SKM-1 (cell line): ENCODE results near the gene DNAJA1.
"Not testable (repeated sequence)": the region's sequence is repeated elsewhere in the genome, so short reads cannot be mapped to it uniquely, and the experiment has no call there.

ENCODE experiments used
- DNase-seq: peaks from one replicate; lab custom pipeline; 2025; ENCODE audit not compliant: unreplicated experiment; lab: John Stamatoyannopoulos, UW

The DNAJA1 gene

DNA sequence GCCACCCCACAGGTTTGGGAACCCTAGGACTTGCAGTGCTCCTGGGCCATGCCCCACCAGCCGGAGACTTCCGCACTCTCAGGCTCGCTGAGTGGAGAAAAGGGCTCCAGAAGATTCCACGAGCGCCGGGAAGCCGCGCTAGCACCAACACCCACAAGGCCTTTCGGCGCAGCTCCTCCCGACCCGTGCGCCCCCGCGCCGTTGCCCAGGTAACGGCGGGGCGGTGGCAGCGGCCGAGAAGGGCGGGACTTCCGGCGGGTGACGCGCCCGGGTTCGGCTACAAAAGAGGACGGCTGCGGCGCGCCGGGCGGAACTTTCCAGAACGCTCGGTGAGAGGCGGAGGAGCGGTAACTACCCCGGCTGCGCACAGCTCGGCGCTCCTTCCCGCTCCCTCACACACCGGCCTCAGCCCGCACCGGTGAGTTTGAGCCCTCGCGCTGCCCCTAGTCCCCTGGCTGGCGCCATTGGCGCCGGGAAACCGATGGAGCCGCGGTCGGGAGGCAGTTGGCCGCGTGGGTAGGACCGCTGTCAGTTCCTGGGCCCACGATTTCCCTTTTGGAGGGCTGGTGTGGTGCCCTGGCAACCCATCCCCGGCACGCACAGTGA lies at the start of gene DNAJA1:
Gene DNAJA1 (plus strand): TSS at position 308 of the 606 bp plus-strand sequence. CDS start 1,212 bp downstream, outside the sequence.
- DNase-seq, result peak; percentile 61

DNA sequence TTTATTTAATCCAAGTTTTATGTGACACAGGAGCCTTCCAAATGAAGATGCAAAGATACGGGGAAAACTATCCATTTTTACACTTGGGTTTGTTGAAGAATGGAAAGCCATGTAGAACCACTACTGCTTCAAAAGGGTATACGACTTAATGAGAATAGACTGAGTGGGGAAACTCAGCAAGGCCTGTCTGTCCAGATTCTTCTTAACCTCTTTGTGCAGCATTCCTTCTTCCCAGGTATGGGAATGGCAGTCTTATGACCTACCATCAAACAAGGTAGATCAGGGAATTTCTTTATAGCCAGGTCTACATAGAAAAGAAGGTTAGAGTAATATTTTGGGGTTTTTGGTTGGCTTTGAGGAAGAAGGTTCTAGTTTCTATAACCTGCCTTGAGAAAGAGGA lies 47.0 kb upstream of the DNAJA1 start:
- no peak for DNase-seq

DNA sequence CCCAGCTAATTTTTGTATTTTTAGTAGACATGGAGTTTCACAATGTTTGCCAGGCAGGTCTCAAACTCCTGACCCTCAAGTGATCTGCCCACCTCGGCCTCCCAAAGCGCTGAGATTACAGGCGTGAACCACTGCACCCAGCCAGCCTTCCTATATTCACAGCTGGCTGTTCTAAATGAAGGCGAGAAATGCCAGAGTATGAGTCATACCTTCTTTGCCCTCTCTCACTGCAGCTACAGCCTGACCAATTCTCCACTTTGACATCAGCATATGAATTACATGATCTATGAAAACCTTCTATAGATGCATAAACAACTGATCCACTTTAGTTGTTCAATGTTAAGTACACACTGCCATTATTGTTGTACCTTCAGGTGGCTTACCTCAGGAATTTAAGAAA lies 38.1 kb upstream of the DNAJA1 start:
- DNase-seq, result no peak

DNA sequence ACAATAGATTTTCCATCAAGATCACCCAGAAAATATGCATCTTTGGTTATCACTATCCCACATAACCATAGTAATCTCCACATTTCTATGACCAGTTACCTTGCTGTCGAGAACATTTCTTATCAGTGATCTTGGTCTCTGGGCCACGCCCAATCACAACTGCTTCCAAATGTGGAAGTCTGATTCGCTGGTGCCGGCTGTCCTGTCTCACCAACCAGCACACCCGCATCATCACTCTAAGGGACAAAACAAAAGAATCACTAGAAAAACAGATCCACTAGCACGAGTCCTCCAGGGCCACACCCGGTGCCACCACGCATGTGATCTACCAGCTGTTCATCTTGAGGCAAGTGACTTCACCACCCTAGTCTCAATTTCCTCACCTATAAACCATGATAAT lies 35.4 kb upstream of the DNAJA1 start:
- DNase-seq, result no peak

DNA sequence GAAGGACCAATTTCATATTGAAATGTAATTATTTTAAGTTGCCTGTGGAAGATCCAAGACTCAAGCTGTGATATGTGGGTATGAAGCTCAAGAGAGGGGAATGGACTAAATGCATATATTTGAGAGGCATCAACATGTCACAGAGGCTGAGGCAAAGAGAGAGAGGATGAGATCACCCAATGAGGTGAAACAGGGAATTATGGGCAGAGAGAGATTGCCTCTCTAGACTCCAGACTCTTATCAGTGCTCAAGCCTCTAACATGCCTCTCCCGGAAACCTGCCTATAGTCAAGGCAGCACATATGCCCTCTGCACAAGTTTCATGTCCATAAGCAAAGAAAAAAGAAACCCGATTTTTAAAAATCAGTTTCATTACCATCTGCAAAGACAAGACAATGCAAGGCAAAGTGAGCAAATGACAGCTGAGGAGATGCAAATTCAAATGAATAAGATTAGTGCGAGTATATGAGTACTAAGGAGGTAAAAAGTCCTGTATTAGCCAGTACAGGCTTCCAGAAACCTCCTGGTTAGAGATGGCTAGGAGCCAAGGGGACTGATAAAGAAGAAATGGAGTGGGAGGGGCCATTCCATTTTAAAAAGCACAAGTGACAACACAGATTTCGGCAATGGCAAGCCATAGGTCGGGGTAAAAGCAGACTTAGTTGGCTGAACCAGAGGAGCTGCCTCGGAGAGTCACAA lies 33.0 kb upstream of the DNAJA1 start:
- no peak for DNase-seq

DNA sequence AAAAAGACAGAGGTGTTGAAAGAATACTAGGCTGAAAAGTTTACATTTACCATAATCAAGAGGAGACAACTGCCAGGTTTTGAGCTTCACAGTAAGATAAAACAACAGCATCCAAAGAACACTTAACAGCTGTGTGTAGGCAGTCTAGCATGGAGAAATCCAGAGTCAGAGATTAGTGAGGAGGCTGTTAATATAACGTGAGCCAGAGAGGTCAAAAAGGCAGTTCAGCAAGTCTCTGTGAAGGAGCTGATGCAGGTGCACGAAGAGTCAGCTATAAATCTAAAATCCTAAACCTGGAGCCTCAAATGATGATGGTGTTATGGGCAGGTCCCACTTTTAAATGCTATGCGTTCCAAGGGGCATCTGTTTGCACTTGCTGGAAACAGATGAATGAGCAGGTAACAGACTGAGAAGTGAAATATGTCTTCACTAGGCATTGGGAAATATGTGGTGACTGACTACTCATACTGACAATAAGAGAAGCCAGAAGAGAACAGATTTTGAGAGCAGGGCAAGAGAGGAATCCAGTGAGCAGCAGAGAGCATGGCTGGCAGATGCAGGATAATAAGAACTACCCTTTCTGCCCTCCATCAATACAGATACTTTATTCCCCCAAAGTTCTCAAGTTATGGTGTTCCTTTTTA lies 32.4 kb upstream of the DNAJA1 start:
- DNase-seq, result no peak

DNA sequence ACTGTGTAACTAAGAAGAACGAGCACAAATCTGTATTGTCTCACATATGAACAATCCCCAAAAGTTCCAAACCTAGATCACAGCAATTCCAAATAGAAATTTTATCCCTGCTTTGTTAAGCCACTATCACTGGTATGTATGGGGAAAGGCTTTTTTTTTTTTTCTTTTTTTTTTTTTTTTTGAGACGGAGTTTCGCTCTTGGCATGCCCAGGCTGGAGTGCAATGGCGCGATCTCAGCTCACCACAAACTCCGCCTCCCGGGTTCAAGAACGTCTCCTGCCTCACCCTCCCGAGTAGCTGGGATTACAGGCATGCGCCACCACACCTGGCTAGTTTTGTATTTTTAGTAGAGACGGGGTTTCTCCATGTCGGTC lies 24.4 kb upstream of the DNAJA1 start:
- DNase-seq, result not testable (repeated sequence)

DNA sequence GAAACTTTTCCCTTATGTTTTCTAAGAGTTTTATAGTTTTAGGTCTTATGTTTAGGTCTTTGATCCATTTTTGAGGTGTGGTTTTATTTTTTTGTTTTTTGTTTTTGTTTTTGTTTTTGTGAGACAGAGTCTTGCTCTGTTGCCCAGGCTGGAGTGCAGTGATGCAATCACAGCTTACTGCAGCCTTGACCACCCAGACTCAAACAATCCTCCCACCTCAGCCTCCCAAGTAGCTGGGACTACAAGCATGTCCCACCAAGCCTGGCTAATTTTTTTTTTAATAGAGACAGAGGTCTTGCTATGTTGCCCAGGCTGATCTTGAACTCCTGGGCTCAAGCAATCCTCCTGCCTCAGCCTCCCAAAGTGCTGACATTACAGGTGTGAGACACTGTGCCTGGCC lies 19.7 kb upstream of the DNAJA1 start:
- not testable (repeated sequence) for DNase-seq

DNA sequence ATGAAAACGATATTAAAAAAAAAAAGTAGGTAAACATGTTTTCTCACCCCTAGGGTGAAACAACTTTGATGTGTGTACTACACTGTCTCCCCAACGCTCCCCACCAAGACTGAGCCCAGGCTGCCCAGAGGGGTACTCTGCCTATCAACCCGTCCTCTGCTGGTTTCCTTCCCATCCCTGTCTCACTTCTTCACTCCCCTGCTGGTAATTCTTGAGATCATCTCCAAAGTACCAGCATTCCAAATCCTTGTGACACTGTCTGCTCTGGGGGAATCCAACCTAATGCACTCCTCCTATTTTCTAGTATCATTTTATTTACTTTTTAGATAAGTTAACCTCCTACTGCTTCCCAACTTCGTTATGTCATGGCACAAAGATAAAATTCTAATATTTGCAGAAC lies 17.3 kb upstream of the DNAJA1 start:
- DNase-seq, result no peak

DNA sequence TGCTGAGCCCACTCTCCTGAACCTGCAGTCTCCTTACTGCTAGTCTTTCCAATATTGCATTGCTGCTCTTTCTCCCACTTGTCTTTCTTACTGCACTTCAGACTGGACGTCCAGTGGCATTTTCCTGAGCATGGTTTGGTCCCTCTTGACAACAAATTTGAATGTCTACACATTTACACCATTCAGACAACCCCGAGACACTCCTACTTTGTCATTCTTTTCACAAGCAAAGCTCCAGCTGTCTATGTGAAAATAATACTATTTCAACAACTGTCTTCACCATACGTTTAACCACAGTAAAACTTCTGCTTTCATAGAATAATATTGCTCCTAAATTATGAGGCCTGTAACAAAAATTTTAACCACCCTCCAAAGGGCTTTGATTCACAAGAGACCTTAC lies 13.2 kb upstream of the DNAJA1 start:
- DNase-seq, result no peak

DNA sequence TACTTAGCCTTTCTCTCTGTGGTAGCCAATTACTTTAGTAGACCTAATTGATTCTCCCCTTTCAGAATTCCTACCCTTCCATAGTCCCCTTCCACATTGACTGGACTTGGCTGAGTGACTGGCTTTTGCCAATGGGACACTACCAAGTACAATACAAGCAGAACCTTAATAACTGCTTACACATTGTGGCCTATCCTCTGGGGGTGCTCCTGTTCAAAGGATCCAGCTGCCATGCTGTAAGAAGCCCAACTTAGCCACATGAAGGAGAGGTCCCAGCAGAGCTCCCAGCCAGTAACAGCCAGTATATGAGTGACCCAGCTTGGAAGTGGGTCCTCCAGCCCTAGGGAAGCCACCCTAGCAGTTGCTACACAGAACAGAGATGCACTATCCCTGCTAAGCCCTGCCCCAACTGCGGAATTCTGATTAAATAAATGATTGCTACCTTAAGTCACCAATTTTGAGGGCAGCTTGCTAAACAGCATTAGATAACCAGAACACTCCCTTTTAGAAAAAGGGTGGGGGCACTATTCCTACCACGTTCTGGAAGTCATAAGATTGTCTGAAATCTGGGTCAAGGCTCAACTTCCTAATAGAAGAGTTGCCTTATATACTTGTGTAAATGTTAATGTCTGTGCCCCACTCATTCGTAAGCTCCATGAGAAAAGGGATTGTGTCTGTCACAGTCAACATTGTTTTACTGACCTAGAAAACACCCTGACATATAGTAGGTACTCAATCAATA lies 12.6 kb upstream of the DNAJA1 start:
- no peak for DNase-seq

DNA sequence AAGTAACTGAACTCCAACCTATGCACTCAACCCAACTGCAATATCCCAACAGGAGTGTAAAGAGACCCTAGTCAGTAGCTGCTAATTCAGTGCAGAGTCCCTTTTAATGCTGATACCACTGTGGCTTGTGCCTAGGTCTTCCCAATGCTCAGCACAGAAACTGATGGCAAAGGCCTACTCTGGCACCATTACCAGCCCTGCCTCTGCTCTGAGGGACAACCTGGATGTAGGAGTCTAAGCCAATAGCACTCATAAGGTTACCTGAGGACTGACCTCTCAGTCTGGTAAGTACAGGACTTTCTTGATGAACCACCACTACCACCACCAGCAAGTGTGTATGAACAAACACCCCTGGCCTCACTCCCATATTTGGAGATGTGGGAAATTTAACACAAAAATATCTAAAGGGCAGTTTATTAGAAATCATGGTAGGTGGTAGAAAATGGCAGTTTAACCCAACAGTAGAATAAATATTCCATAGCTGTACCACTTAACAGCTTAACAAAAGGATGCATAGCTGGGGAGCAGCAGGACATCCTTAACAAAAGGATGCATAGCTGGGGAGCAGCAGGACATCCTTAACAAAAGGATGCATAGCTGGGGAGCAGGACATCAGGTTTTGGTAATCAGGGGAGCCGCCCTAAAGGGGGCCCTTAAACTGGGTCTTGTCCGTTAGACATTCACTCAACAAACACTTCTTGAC lies 11.0 kb upstream of the DNAJA1 start:
- DNase-seq, result no peak

DNA sequence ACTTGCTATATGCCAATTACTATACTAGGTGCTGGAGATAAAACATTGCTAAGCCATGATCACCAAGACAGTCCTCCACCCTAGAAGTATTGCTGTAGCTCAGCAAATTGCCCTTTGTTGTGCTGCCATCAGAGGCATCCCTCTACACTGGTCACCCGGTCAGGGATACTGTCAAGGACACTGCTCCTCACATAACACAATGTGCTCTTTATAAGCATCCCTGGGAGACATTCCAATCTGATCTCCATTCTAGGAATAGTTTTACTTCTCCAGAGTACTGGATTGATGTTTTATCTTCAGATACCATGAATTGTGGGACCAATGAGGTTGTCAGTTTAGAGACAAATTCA lies 10.4 kb upstream of the DNAJA1 start:
- no peak for DNase-seq

DNA sequence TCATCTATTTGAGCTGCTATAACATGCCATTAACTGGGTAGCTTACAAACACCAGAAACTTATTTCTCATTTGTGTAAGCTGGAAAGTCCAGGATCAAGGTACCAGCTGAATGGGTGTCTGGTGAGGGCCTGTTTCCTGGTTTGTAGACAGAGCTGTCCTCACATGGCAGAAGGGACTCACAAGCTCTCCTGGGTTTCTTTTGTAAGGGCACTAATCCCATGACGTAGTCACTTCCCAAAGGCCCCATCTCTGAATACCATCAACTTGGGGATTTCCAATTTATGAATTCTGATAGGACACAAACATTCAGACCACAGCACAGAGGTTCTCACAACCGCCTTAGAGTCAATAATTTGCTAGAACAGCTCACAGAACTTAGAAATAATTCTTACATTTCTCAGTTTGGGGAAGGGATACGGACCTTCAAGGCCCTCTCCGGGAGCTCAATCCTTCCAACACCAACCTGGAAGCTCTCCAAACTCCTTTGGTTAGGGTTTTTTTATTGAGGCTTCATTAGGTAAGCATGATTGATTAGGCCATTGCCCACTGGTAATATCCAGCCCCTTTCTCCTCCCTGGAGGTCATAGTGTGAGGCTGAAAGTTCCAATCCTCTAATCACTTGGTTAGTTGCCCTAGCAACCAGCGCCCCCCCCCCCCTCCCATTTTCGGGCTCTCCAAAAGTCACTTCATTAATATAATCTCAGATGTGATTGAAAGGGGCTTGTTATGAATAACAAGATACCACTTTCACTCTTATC lies 7.6 kb upstream of the DNAJA1 start:
- no peak for DNase-seq

DNA sequence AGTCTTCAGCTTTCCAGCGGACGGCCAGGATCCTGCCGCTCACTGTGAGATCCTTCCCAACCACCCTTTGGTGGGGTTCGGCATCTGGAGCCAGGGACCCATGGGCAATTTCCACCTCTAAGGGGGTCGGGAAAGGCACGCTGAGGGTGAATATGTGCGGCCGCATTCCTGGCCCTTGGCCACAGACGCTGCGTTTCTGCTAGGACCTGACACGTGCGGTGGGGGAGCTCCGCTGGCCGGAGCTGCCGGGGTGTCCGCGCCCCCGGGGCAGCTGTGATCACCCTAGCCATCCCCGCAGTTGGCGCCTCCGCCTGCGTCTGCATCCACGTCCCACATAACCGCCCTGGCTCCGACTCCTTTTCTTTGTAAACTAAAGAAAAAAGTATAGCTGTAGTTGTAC lies 5.3 kb upstream of the DNAJA1 start:
- DNase-seq, result no peak

DNA sequence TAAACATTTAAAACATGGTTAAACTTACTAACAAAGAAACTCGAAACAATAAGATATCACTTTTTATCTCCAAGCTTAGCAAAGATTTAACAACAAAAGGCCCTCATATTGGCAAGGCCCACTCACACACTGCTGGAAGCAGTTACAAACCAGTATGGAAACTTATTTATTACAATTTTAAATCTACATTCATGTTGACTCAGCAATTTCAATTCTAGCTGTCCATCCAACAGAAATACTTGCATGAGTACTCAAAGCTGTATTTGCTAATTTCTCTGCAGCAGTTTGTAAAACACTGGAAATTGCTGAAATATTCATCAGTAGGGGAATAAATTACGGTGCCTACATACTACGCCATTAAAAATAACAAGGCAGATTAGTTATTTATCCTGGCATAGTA lies 2.8 kb upstream of the DNAJA1 start:
- DNase-seq, result no peak

DNA sequence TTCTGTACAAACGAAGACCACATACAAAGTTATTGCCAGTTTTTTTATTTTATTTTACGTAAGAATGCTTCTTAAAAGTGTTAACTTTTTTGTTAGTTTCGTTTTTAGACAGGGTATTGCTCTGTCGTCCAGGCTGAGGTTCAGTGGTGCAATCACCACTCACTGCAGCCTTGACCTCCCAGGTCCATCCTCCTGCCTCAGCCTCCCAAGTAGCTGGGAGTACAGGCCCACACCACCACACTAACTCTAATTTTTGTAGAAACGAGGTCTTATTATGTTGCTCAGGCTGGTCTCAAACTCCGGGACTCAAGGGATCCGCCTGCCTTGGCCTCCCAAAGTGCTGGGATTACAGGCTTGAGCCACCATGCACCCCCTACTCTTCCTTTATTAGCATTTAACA lies 2.3 kb upstream of the DNAJA1 start:
- DNase-seq, result no peak

DNA sequence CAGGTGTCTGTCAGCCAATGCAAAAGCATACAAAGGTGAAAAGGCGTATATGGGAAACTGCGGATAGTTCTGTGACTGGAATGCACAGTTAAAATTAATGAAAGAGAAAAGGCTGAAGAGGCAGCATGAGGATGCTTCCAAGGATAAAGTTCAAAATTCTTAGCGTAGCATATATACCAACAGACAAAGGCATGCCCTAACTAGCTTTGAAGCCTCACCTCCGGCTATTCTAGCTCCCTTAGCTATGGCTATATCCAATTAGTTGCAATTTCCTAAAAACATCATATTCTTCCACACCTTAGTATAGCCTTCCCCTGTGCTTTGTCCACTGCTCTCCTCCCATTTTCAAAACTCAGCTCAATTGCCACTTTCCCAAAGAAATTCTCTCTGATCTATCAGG lies 1.4 kb upstream of the DNAJA1 start:
- no peak for DNase-seq

DNA sequence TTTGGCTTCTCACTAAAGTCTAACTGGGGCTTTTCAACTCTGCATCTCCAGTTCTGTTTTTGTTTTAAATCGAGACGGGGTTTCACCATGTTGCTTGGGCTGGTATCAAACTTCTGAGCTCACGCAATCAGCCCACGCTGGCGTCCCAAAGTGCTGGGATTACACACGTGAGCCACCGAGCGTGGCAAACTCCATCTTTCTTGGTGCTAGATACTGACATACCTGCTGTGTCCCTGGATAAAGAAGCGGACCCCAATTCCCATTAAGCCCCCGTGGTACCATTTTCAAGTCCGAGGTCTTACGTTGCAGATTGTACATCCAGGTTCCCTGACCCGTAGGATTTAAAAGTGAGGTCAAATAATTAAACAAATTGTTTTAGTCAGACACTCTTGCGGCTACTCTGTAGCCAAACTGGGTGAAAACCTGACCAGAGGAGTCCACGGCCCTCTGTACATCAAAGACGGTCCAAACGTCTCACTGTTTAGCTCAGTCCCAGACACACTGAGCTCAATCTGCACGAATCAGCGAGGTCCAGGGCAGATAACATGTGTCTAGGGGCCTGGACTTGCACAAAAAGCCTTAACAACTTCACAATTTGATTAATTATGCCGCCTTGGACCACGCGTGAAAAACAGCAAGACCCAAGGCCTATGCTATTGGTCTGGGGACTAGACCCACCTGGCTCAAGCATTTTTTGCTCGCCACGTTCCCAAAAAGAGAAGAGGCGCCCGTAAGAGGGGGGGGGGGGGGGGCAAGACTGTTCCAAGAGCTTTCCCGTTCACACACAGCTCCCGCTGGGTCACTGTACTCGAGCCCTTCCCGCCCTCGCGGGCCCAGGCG lies 727 bp upstream of the DNAJA1 start:
- DNase-seq, result no peak
